ENCODE results near the gene BBS5. TPM values are rescaled to one million over a fixed set of nuclear protein-coding genes. Genes with fewer than 3 reads are reported as not detected.

Gene BBS5
- total and polyA plus RNA-seq, 9 donors, result 3.3 to 7.0 (median 4.9) TPM

GRCh38 chr2:169461143-169461542 is 18.2 kb upstream of the BBS5 start:
- WGBS (ENCODE audit: insufficient coverage), result no CpG with 5 or more reads among the region's 1 CpG
- H3K4me3 ChIP-seq (ENCODE audit: low read length), result no peak overlapping the region
- no peak overlapping the region for H3K27ac ChIP-seq (ENCODE audit: low read length)
- H3K4me1 ChIP-seq (ENCODE audit: control insufficient read depth, insufficient read depth, low read length), result no peaks in the 10 kb centered on the region
- H3K27me3 ChIP-seq (ENCODE audit: control insufficient read depth, insufficient read depth, low read length), result no peaks in the 10 kb centered on the region
- H3K9me3 ChIP-seq (replicated peaks; ENCODE audit: control insufficient read depth, low read depth, low read length), result no peaks in the 10 kb centered on the region
- no peaks in the 10 kb centered on the region for H3K36me3 ChIP-seq (ENCODE audit: control insufficient read depth, insufficient read depth, low read length)
- DNase-seq, result no peak

- Histone ChIP-seq H3K36me3 (ENCODE audit: control insufficient read depth, insufficient read depth, low read length) (no peaks in the 10 kb centered on the region), H3K9me3 (replicated peaks; ENCODE audit: control insufficient read depth, low read depth, low read length) (no peaks in the 10 kb centered on the region), H3K27me3 (ENCODE audit: control insufficient read depth, insufficient read depth, low read length) (no peaks in the 10 kb centered on the region), H3K27ac (ENCODE audit: low read length) (no peak overlapping the region), H3K4me3 (ENCODE audit: low read length) (no peak overlapping the region), H3K4me1 (ENCODE audit: control insufficient read depth, insufficient read depth, low read length) (no peaks in the 10 kb centered on the region)
- DNase-seq, result peak; percentile 15
- WGBS (ENCODE audit: insufficient coverage), result 60% methylated on average over 2 of the region's 4 CpGs
Measured at GRCh38 chr2:169462896-169463695, 16.2 kb upstream of the BBS5 start.

GRCh38 chr2:169464466-169464865 is 14.8 kb upstream of the BBS5 start:
- no peaks in the 10 kb centered on the region for H3K9me3 ChIP-seq (replicated peaks; ENCODE audit: control insufficient read depth, low read depth, low read length)

GRCh38 chr2:169464882-169465281 is 14.4 kb upstream of the BBS5 start:
- Histone ChIP-seq H3K27ac (ENCODE audit: low read length) (no peak overlapping the region), H3K27me3 (ENCODE audit: control insufficient read depth, insufficient read depth, low read length) (no peaks in the 10 kb centered on the region), H3K36me3 (ENCODE audit: control insufficient read depth, insufficient read depth, low read length) (no peaks in the 10 kb centered on the region), H3K4me1 (ENCODE audit: control insufficient read depth, insufficient read depth, low read length) (no peaks in the 10 kb centered on the region), H3K9me3 (replicated peaks; ENCODE audit: control insufficient read depth, low read depth, low read length) (no peaks in the 10 kb centered on the region), H3K4me3 (ENCODE audit: low read length) (no peak overlapping the region)
- no peak for DNase-seq
- WGBS (ENCODE audit: insufficient coverage), result 78% methylated on average over 1 of the region's 2 CpGs

More at GRCh38 chr2:169464466-169464865, 14.8 kb upstream of the BBS5 start:
- H3K4me3 ChIP-seq (ENCODE audit: low read length), result no peak overlapping the region
- DNase-seq, result no peak
- H3K36me3 ChIP-seq (ENCODE audit: control insufficient read depth, insufficient read depth, low read length), result no peaks in the 10 kb centered on the region
- H3K4me1 ChIP-seq (ENCODE audit: control insufficient read depth, insufficient read depth, low read length), result no peaks in the 10 kb centered on the region
- WGBS (ENCODE audit: insufficient coverage), result no CpG with 5 or more reads among the region's 1 CpG
- no peak overlapping the region for H3K27ac ChIP-seq (ENCODE audit: low read length)
- H3K27me3 ChIP-seq (ENCODE audit: control insufficient read depth, insufficient read depth, low read length), result no peaks in the 10 kb centered on the region

DNA sequence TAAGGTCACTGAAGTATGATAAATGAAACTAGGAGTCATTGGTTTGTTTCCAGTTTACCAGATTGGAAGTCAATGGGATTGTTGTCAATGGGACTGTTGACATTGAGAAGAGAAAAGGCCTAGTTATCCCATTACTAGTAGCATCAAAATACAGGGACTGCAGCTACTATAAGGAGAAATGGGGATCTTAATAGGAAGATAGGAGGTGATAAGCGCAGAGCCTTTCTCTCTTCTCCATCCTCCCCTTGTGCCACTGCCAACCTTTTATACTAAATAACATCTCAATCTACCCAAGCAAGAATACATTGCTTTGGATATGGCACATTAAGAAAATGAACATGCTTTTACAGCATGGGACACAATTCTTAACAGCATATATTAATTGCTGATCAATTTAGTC is 10.5 kb upstream of the BBS5 start:
- Histone ChIP-seq H3K36me3 (ENCODE audit: control insufficient read depth, insufficient read depth, low read length) (no peaks in the 10 kb centered on the region), H3K27me3 (ENCODE audit: control insufficient read depth, insufficient read depth, low read length) (no peaks in the 10 kb centered on the region), H3K4me1 (ENCODE audit: control insufficient read depth, insufficient read depth, low read length) (no peaks in the 10 kb centered on the region), H3K4me3 (ENCODE audit: low read length) (no peak overlapping the region), H3K27ac (ENCODE audit: low read length) (no peak overlapping the region), H3K9me3 (replicated peaks; ENCODE audit: control insufficient read depth, low read depth, low read length) (no peaks in the 10 kb centered on the region)
- WGBS (ENCODE audit: insufficient coverage), result no CpG with 5 or more reads among the region's 1 CpG
- no peak for DNase-seq

DNA sequence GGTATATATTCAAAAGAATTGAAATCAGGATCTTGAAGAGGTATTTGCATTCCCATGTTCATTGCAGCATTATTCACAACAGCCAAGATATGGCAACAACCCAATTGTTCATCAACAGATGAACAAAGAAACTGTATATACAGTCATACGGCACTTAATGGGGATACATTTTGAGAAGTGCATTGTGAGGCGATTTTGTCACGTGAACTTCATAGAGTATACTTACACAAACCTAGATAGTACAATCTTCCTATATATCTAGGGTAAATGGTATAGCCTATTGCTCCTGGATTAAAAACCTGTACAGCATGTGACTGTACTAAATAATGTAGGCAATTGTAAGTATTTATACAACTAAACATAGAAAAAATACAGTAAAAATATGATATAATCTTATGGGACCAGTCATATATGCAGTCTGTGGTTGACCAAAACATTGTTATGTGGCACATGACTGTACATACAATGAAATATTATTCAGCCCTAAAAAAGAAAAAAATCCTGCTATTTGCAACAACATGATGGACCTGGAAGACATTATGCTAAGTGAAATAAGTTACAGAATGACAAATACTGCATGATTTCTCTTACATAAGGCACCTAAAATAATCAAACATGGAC is 9.2 kb upstream of the BBS5 start:
- no peaks in the 10 kb centered on the region for H3K9me3 ChIP-seq (replicated peaks; ENCODE audit: control insufficient read depth, low read depth, low read length)
- H3K4me3 ChIP-seq (ENCODE audit: low read length), result no peak overlapping the region
- H3K27ac ChIP-seq (ENCODE audit: low read length), result no peak overlapping the region
- no peaks in the 10 kb centered on the region for H3K4me1 ChIP-seq (ENCODE audit: control insufficient read depth, insufficient read depth, low read length)
- H3K36me3 ChIP-seq (ENCODE audit: control insufficient read depth, insufficient read depth, low read length), result no peaks in the 10 kb centered on the region
- no peak for DNase-seq
- WGBS (ENCODE audit: insufficient coverage), result no CpG with 5 or more reads among the region's 3 CpGs
- H3K27me3 ChIP-seq (ENCODE audit: control insufficient read depth, insufficient read depth, low read length), result no peaks in the 10 kb centered on the region

GRCh38 chr2:169472249-169472648 is 7.0 kb upstream of the BBS5 start:
- H3K27ac ChIP-seq (ENCODE audit: low read length), result no peak overlapping the region
- no peak for DNase-seq
- WGBS (ENCODE audit: insufficient coverage), result no CpG with 5 or more reads among the region's 1 CpG
- no peaks in the 10 kb centered on the region for H3K9me3 ChIP-seq (replicated peaks; ENCODE audit: control insufficient read depth, low read depth, low read length)
- H3K36me3 ChIP-seq (ENCODE audit: control insufficient read depth, insufficient read depth, low read length), result no peaks in the 10 kb centered on the region
- H3K4me3 ChIP-seq (ENCODE audit: low read length), result no peak overlapping the region
- no peaks in the 10 kb centered on the region for H3K27me3 ChIP-seq (ENCODE audit: control insufficient read depth, insufficient read depth, low read length)
- H3K4me1 ChIP-seq (ENCODE audit: control insufficient read depth, insufficient read depth, low read length), result no peaks in the 10 kb centered on the region

DNA sequence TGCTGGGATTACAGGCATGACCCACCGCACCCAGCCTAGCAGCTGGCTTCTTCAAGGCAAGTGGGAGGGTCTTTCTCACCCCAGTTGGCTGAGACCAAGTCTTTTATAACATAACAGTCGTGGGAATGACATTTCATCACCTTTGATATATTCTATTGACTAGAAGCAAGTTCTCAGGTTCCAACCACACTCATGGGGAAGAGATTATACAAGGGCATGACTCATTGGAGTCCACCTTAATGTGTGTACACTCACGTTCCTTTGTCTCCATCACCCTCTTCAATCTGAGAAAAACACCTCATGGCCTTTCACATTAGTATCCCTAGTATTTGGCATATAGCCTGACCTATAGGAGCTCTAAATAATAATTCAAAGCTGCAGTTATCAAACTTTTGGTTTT is 2.8 kb upstream of the BBS5 start:
- Histone ChIP-seq H3K36me3 (ENCODE audit: control insufficient read depth, insufficient read depth, low read length) (no peaks in the 10 kb centered on the region), H3K27me3 (ENCODE audit: control insufficient read depth, insufficient read depth, low read length) (no peaks in the 10 kb centered on the region), H3K9me3 (replicated peaks; ENCODE audit: control insufficient read depth, low read depth, low read length) (no peaks in the 10 kb centered on the region), H3K4me1 (ENCODE audit: control insufficient read depth, insufficient read depth, low read length) (peaks cover 6% of the 10 kb centered on the region), H3K4me3 (ENCODE audit: low read length) (no peak overlapping the region), H3K27ac (ENCODE audit: low read length) (no peak overlapping the region)
- DNase-seq, result no peak
- WGBS (ENCODE audit: insufficient coverage), result no CpG with 5 or more reads among the region's 3 CpGs

DNA sequence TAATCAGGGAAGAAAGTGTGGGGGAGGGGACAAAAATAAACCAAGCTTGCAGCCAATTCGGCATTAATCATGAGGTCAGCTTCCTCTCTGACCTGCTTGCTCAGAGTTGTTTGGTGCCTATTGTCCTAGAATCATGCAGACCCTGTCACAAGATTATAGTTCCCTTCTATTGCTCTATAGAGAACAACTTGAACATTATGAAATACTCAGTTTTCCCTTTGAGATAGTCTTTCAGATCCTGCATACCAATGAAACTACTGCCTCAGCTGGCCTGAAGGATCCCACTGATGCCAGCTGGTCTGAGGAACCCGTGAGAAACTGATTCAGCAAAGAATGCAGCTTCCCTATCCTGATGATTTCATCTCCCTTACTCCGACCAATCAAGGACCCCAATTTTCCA is 955 bp upstream of the BBS5 start:
- Histone ChIP-seq H3K9me3 (replicated peaks; ENCODE audit: control insufficient read depth, low read depth, low read length) (no peaks in the 10 kb centered on the region), H3K4me1 (ENCODE audit: control insufficient read depth, insufficient read depth, low read length) (peaks cover 6% of the 10 kb centered on the region), H3K27ac (ENCODE audit: low read length) (peak overlapping the region; percentile 83), H3K36me3 (ENCODE audit: control insufficient read depth, insufficient read depth, low read length) (peaks cover 9% of the 10 kb centered on the region), H3K27me3 (ENCODE audit: control insufficient read depth, insufficient read depth, low read length) (no peaks in the 10 kb centered on the region), H3K4me3 (ENCODE audit: low read length) (no peak overlapping the region)
- 63% methylated on average over 2 of the region's 3 CpGs for WGBS (ENCODE audit: insufficient coverage)
- DNase-seq, result peak; percentile 62

DNA sequence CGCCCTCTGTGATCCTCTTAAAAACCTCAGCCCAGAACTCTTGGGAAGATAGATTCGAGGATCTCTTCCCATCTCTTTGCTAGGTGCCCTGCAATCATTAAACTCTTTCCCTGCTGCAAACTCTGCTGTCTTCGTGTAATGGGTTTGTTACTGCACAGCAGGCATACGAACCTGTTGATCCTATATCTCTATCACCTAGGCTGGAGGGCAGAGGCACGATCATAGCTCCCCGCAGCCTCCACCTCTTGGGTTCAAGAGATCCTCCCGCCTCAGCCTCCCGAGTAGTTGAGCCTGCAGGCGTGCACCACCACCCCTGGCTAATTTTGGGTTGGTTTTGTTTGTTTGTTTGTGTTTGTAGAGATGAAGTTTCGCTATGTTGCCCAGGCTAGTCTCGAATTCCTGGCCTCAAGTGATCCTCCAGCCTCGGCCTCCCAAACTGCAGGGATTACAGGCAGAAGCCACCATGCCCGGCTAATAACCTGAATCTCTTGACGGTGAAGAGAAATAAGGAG is 493 bp upstream of the BBS5 start:
- 50% methylated on average over 7 of the region's 14 CpGs for WGBS (ENCODE audit: insufficient coverage)

More for the DNA sequence above, 493 bp upstream of the BBS5 start:
- H3K4me1 ChIP-seq (ENCODE audit: control insufficient read depth, insufficient read depth, low read length), result peaks cover 6% of the 10 kb centered on the region
- no peaks in the 10 kb centered on the region for H3K27me3 ChIP-seq (ENCODE audit: control insufficient read depth, insufficient read depth, low read length)
- H3K27ac ChIP-seq (ENCODE audit: low read length), result peak overlapping the region; percentile 83
- peak overlapping the region; percentile 67 for H3K4me3 ChIP-seq (ENCODE audit: low read length)
- no peak for DNase-seq
- H3K9me3 ChIP-seq (replicated peaks; ENCODE audit: control insufficient read depth, low read depth, low read length), result no peaks in the 10 kb centered on the region
- H3K36me3 ChIP-seq (ENCODE audit: control insufficient read depth, insufficient read depth, low read length), result peaks cover 11% of the 10 kb centered on the region
